SK-N-MC (cell line): ENCODE data around the gene CYBA.

Source experiments
- EZH2 ChIP-seq: fragments of 200-600 bp; sonication (generic); IDR thresholded peaks from one replicate; pipeline ENCODE4 v1.6.1; 2017; ENCODE audit warnings: antibody characterized with exemption
- POLR2AphosphoS5 ChIP-seq: IDR thresholded peaks from 2 replicates; pipeline ENCODE4 v1.6.1; 2012; ENCODE audit warnings: mild to moderate bottlenecking, low read depth, low read length, borderline replicate concordance

- no peak for TF ChIP-seq EZH2
- TF ChIP-seq POLR2AphosphoS5 = no peak
These were observed 40.4 kb upstream of the CYBA start for GRCh38 chr16:88691129-88691813.
